Measurements from ENCODE around the gene RREB1.

RREB1 gene

GRCh38 chr6:7088076-7088742 lies 19.6 kb upstream of the RREB1 start:
- DNase-seq (ENCODE audit: low spot score) = no peak

- no peak for DNase-seq (ENCODE audit: low spot score)
Observed at GRCh38 chr6:7098993-7099392, 8.8 kb upstream of the RREB1 start.

- DNase-seq (ENCODE audit: low spot score) = no peak
Observed at GRCh38 chr6:7100072-7100752, 7.5 kb upstream of the RREB1 start.

GRCh38 chr6:7100753-7101081 lies 7.0 kb upstream of the RREB1 start:
- no peak for DNase-seq (ENCODE audit: low spot score)

- DNase-seq (ENCODE audit: low spot score) = no peak
Observed at GRCh38 chr6:7101290-7101689, 6.5 kb upstream of the RREB1 start.

GRCh38 chr6:7104752-7105151 lies 3.0 kb upstream of the RREB1 start:
- DNase-seq (ENCODE audit: low spot score) = no peak

- DNase-seq (ENCODE audit: low spot score) = no peak
Observed at GRCh38 chr6:7106215-7106751, 1.5 kb upstream of the RREB1 start.

- no peak for DNase-seq (ENCODE audit: low spot score)
Observed at GRCh38 chr6:7106752-7107577, 796 bp upstream of the RREB1 start.

GRCh38 chr6:7108196-7108963 lies 619 bp downstream of the RREB1 start:
- no peak for DNase-seq (ENCODE audit: low spot score)

- DNase-seq (ENCODE audit: low spot score) = no peak
Observed at GRCh38 chr6:7108964-7109836, 1.4 kb downstream of the RREB1 start.

- DNase-seq (ENCODE audit: low spot score) = no peak
Observed at GRCh38 chr6:7110092-7110792, 2.5 kb downstream of the RREB1 start.

- DNase-seq (ENCODE audit: low spot score) = no peak
Observed at GRCh38 chr6:7111095-7111690, 3.4 kb downstream of the RREB1 start.

GRCh38 chr6:7112171-7112570 lies 4.4 kb downstream of the RREB1 start:
- DNase-seq (ENCODE audit: low spot score) = no peak

- no peak for DNase-seq (ENCODE audit: low spot score)
Observed at GRCh38 chr6:7112741-7113313, 5.1 kb downstream of the RREB1 start.

GRCh38 chr6:7114744-7115458 lies 7.1 kb downstream of the RREB1 start:
- no peak for DNase-seq (ENCODE audit: low spot score)

GRCh38 chr6:7115543-7116231 lies 7.9 kb downstream of the RREB1 start:
- no peak for DNase-seq (ENCODE audit: low spot score)

- DNase-seq (ENCODE audit: low spot score) = no peak
Observed at GRCh38 chr6:7119272-7119801, 11.6 kb downstream of the RREB1 start.

- no peak for DNase-seq (ENCODE audit: low spot score)
Observed at GRCh38 chr6:7121700-7122241, 14.0 kb downstream of the RREB1 start.
